ENCODE data around the gene IFI30. TPM values are rescaled to one million over a fixed set of nuclear protein-coding genes. Genes with fewer than 3 reads are reported as not detected.

Gene IFI30
- total and polyA plus RNA-seq, 7 donors, result 9.1 to 412 (median 45.7) TPM

GRCh38 chr19:18165794-18166544, 7.6 kb upstream of the IFI30 start:
- no peaks in the 10 kb centered on the region for H3K27me3 ChIP-seq
- DNase-seq, result no peak
- H3K9me3 ChIP-seq, result no peaks in the 10 kb centered on the region
- no peak overlapping the region for H3K27ac ChIP-seq
- WGBS, 2 donors, result 91 to 95% methylated on average over 15 of the region's 15 CpGs
- TF ChIP-seq POLR2A (IDR thresholded peaks at IDR 0.05) (no peak), EP300 (IDR thresholded peaks at IDR 0.05) (no peak), POLR2AphosphoS5 (IDR thresholded peaks at IDR 0.05) (no peak)
- TF ChIP-seq, protein P1, sequence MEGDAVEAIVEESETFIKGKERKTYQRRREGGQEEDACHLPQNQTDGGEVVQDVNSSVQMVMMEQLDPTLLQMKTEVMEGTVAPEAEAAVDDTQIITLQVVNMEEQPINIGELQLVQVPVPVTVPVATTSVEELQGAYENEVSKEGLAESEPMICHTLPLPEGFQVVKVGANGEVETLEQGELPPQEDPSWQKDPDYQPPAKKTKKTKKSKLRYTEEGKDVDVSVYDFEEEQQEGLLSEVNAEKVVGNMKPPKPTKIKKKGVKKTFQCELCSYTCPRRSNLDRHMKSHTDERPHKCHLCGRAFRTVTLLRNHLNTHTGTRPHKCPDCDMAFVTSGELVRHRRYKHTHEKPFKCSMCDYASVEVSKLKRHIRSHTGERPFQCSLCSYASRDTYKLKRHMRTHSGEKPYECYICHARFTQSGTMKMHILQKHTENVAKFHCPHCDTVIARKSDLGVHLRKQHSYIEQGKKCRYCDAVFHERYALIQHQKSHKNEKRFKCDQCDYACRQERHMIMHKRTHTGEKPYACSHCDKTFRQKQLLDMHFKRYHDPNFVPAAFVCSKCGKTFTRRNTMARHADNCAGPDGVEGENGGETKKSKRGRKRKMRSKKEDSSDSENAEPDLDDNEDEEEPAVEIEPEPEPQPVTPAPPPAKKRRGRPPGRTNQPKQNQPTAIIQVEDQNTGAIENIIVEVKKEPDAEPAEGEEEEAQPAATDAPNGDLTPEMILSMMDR (IDR thresholded peaks at IDR 0.05), result no peak
- H3K36me3 ChIP-seq, result peaks cover 15 to 79% (median 43%) of the 10 kb centered on the region in 4 donors
- no peak overlapping the region for H3K4me3 ChIP-seq
- intact Hi-C loops (cut with DNase I), result no loop called here
- peaks cover 0 to 10% (median 9%) of the 10 kb centered on the region in 4 donors for H3K4me1 ChIP-seq

DNA sequence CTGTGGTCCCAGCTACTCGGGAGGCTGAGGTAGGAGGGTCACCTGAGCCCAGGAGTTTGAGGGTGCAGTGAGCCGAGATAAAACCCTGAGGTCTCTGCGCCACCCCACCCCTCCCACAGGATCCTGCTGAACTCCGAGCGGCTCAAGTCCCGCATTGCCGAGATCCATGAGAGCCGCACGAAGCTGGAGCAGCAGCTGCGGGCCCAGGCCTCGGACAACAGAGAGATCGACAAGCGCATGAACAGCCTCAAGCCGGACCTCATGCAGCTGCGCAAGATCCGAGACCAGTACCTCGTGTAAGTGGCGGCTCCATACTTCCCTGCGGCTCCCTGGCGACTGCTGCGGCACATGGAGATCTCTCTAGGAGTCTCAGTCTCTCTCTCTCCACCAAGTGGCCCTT, 6.6 kb upstream of the IFI30 start:
- Histone ChIP-seq H3K27me3 (no peaks in the 10 kb centered on the region), H3K36me3 (peaks cover 15 to 78% (median 42%) of the 10 kb centered on the region in 4 donors), H3K9me3 (no peaks in the 10 kb centered on the region), H3K4me1 (peaks cover 0 to 2% (median under 1%) of the 10 kb centered on the region in 4 donors), H3K4me3 (no peak overlapping the region), H3K27ac (no peak overlapping the region)
- intact Hi-C loops (cut with DNase I), result no loop called here
- WGBS, 2 donors, result 94 to 95% methylated on average over 21 of the region's 21 CpGs
- no peak for TF ChIP-seq POLR2AphosphoS5 (IDR thresholded peaks at IDR 0.05)
- no peak for TF ChIP-seq POLR2A (IDR thresholded peaks at IDR 0.05)
- no peak for TF ChIP-seq EP300 (IDR thresholded peaks at IDR 0.05)
- TF ChIP-seq, protein P1 (IDR thresholded peaks at IDR 0.05), result no peak
- no peak for DNase-seq

DNA sequence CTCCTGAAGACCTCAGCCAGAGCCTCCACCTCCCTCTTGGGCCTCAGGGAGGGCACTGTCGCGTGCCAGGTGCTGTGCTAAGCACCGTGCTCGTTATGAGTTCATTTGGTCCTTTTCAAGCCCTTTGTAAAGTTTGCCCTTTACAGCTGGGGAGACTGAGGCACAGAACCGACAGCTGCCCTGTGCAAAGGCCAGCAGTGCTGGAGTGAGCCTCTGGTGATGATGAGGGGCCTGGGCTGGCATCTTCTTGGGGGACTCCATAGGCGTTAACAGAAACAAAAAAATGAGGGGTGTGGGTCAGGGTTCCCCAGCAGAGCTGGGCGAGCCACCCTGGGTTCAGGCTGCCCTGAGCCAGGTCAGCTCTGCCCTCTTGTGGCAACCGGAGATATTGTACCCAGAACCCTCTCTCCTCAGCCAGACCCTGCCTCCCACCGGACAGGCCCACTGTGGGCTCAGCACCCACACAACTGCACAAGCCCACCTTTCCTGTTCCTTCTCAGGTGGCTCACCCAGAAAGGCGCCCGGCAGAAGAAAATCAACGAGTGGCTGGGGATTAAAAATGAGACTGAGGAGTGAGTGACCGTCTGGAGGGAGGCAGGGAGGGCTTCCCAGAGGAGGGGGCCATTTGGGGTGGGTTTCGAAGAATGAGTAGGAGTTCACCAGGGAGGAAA, 5.5 kb upstream of the IFI30 start:
- Histone ChIP-seq H3K4me1 (peaks cover 0 to 3% (median 1%) of the 10 kb centered on the region in 4 donors), H3K9me3 (no peaks in the 10 kb centered on the region), H3K36me3 (peaks cover 15 to 67% (median 38%) of the 10 kb centered on the region in 4 donors), H3K27ac (no peak overlapping the region), H3K27me3 (no peaks in the 10 kb centered on the region), H3K4me3 (no peak overlapping the region)
- no peak for DNase-seq
- intact Hi-C loops (cut with DNase I), result loop anchor here (2.0 kb wide), 1 partner anchor 55 kb away; no protein-coding TSS in a partner anchor
- 59 to 70% methylated on average over 14 of the region's 14 CpGs for WGBS, 2 donors
- TF ChIP-seq POLR2AphosphoS5 (IDR thresholded peaks at IDR 0.05), result no peak
- TF ChIP-seq, protein P1 (IDR thresholded peaks at IDR 0.05), result peak; percentile 46 to 72 (median 64)
- TF ChIP-seq POLR2A (IDR thresholded peaks at IDR 0.05), result no peak
- TF ChIP-seq EP300 (IDR thresholded peaks at IDR 0.05), result no peak

GRCh38 chr19:18168673-18169381, 4.8 kb upstream of the IFI30 start:
- H3K27ac ChIP-seq, result peak overlapping the region in 2 of 4 donors; percentile 43 to 57
- H3K36me3 ChIP-seq, result peaks cover 15 to 60% (median 32%) of the 10 kb centered on the region in 4 donors
- intact Hi-C loops (cut with DNase I), result loop anchor here (2.0 kb wide), 1 partner anchor 56 kb away; no protein-coding TSS in a partner anchor
- H3K27me3 ChIP-seq, result no peaks in the 10 kb centered on the region
- 95 to 96% methylated on average over 66 of the region's 66 CpGs for WGBS, 2 donors
- no peak for TF ChIP-seq POLR2AphosphoS5 (IDR thresholded peaks at IDR 0.05)
- TF ChIP-seq POLR2A (IDR thresholded peaks at IDR 0.05), result no peak
- TF ChIP-seq, protein P1 (IDR thresholded peaks at IDR 0.05), result no peak
- TF ChIP-seq EP300 (IDR thresholded peaks at IDR 0.05), result no peak
- H3K4me1 ChIP-seq, result peaks cover 0 to 8% (median 7%) of the 10 kb centered on the region in 4 donors
- no peak for DNase-seq
- no peak overlapping the region for H3K4me3 ChIP-seq
- H3K9me3 ChIP-seq, result no peaks in the 10 kb centered on the region
